K562 (cell line): ENCODE results near the gene CYP26A1. TPM values are rescaled to one million over a fixed set of nuclear protein-coding genes. Genes with fewer than 3 reads are reported as not detected.

Source experiments
- ATAC-seq: fragments of 200-7000 bp; cut with Tn5 transposase; 3 replicates; pipeline ENCODE4 v1.9.1; 2020; ENCODE audit warnings: moderate library complexity
- BruUV-seq: library from RNA; stranded (reverse); fragments of 400-500 nt; replicated peaks from 2 replicates; lab custom pipeline; 2021; lab: Mats Ljungman, UMichigan
- CTCF ChIA-PET: fragments of 300-600 bp; formaldehyde crosslinking; extraction: SDS; loops from one replicate; lab custom pipeline; 2021; ENCODE audit warnings: low intra/inter-chr PET ratio; lab: Yijun Ruan, JAX
- POLR2A ChIA-PET: fragments of 300-600, 350-650 bp; sonication (Branson Sonifier 250); formaldehyde crosslinking; extraction: SDS; loops from one replicate; lab custom pipeline; 2021; ENCODE audit warnings: antibody characterized with exemption, inconsistent platforms; lab: Yijun Ruan, JAX
- DNase-seq, 4 experiments: peaks; one replicate each; pipeline versions ENCODE4 v3.0.0 to v3.0.0-alpha.2; 2011 to 2018; ENCODE audit warnings: low spot score in 3 of 4, mixed read lengths in 3 of 4; ENCODE audit errors: extremely low read depth in 1 of 4
- FAIRE-seq: peaks from 2 replicates; lab custom pipeline; 2011; peaks lifted over from hg19 to GRCh38; lab: Jason Lieb, UNC
- H2AFZ ChIP-seq: 2 replicates; pipeline ENCODE4 v1.6.0; 2011; ENCODE audit warnings: low read depth, low read length, control low read depth, inconsistent platforms
- H3K27ac ChIP-seq: fragments of 200-600 bp; 3 replicates; pipeline ENCODE4 v1.8.0; 2011; ENCODE audit warnings: low read depth, mild to moderate bottlenecking, control low read depth, inconsistent platforms, low read length, moderate library complexity, mixed read lengths; ENCODE audit errors: extremely low read depth
- H3K27me3 ChIP-seq, 2 experiments: fragments of 300-600 bp in 1 of 2; 2 replicates in 1 of 2; 3 replicates in 1 of 2; pipeline versions ENCODE4 v1.6.0 to v1.8.0; 2011; ENCODE audit warnings: inconsistent platforms in 2 of 2, low read length in 2 of 2, mild to moderate bottlenecking in 1 of 2, mixed read lengths in 1 of 2, moderate library complexity in 1 of 2; ENCODE audit not compliant: control insufficient read depth in 2 of 2, insufficient read depth in 2 of 2
- H3K36me3 ChIP-seq: fragments of 300-600 bp; 3 replicates; pipeline ENCODE4 v1.8.0; 2011; ENCODE audit warnings: mild to moderate bottlenecking, low read length, inconsistent platforms; ENCODE audit not compliant: control insufficient read depth, insufficient read depth
- H3K4me1 ChIP-seq, 2 experiments: fragments of 200-600 bp in 1 of 2; replicated peaks in 1 of 2; 2 replicates in 1 of 2; 3 replicates in 1 of 2; pipeline versions ENCODE4 v1.5.1 to v1.8.0; 2011; ENCODE audit warnings: inconsistent platforms in 2 of 2, low read length in 2 of 2, mild to moderate bottlenecking in 1 of 2, mixed read lengths in 1 of 2, moderate library complexity in 1 of 2; ENCODE audit not compliant: control insufficient read depth in 2 of 2, insufficient read depth in 2 of 2
- H3K4me2 ChIP-seq: 2 replicates; pipeline ENCODE4 v1.6.1; 2011; ENCODE audit warnings: low read length, control low read depth, inconsistent platforms, mixed read lengths; ENCODE audit not compliant: insufficient read depth
- H3K4me3 ChIP-seq: fragments of 200-600 bp; sonication (generic), shearing (Covaris generic); 2 replicates; pipeline ENCODE4 v1.5.1; 2016; ENCODE audit warnings: control low read depth, inconsistent platforms
- H3K79me2 ChIP-seq: fragments of 200-600 bp; 3 replicates; pipeline ENCODE4 v1.8.0; 2011; ENCODE audit warnings: low read length, inconsistent platforms; ENCODE audit not compliant: control insufficient read depth, insufficient read depth
- H3K9ac ChIP-seq, 2 experiments: 2 replicates each; pipeline versions ENCODE4 v1.6.0 to v1.6.1; 2011; ENCODE audit warnings: low read depth in 2 of 2, low read length in 2 of 2, control low read depth in 1 of 2, inconsistent platforms in 1 of 2, mild to moderate bottlenecking in 1 of 2, mixed read lengths in 1 of 2; ENCODE audit not compliant: insufficient read depth in 1 of 2
- H3K9me1 ChIP-seq: one replicate; pipeline ENCODE4 v1.6.0; 2011; ENCODE audit warnings: inconsistent platforms, mild to moderate bottlenecking, low read length, moderate library complexity; ENCODE audit not compliant: control insufficient read depth, insufficient read depth
- H3K9me3 ChIP-seq: replicated peaks from 2 replicates; pipeline ENCODE4 v1.5.1; 2011; ENCODE audit warnings: low read depth, low read length, inconsistent platforms; ENCODE audit not compliant: control insufficient read depth, insufficient read depth
- H4K20me1 ChIP-seq: replicated peaks from 2 replicates; pipeline ENCODE4 v1.6.1; 2011; ENCODE audit warnings: low read length, inconsistent platforms, mixed read lengths; ENCODE audit not compliant: control insufficient read depth, insufficient read depth
- BRF1 ChIP-seq: IDR thresholded peaks from 3 replicates; pipeline ENCODE4 v1.6.1; 2011; ENCODE audit warnings: borderline replicate concordance, mild to moderate bottlenecking; ENCODE audit not compliant: insufficient read length; ENCODE audit errors: extremely low read depth
- CEBPG ChIP-seq, 3 experiments: fragments of 200-800 bp in 1 of 3; sonication (Bioruptor generic) in 1 of 3; sonication (generic) in 1 of 3; formaldehyde crosslinking in 1 of 3; IDR thresholded peaks in 2 of 3; conservative IDR thresholded peaks in 1 of 3; 2 replicates each; pipeline versions ENCODE4 v1.6.1 to v1.8.0; 2016 to 2022; ENCODE audit warnings: missing compliant biosample characterization in 2 of 3, missing genetic modification characterization in 2 of 3, mild to moderate bottlenecking in 1 of 3, missing genetic modification reagents in 1 of 3
- KHSRP ChIP-seq: fragments of 450-650 bp; IDR thresholded peaks from 2 replicates; pipeline ENCODE4 v1.6.1; 2017
- NCOA4 ChIP-seq: fragments of 450-650 bp; IDR thresholded peaks from 2 replicates; pipeline ENCODE4 v1.6.1; 2018; ENCODE audit warnings: mild to moderate bottlenecking; ENCODE audit not compliant: partially characterized antibody
- RB1 ChIP-seq: fragments of 450-650 bp; IDR thresholded peaks from 2 replicates; pipeline ENCODE4 v1.6.1; 2017; ENCODE audit warnings: low read depth, mild to moderate bottlenecking
- SAFB ChIP-seq: fragments of 200-400 bp; formaldehyde crosslinking; IDR thresholded peaks from 2 replicates; pipeline ENCODE4 v1.6.1; 2017; ENCODE audit warnings: low read depth, low read length, borderline replicate concordance
- ZNF224 ChIP-seq: sonication (generic); formaldehyde crosslinking; IDR thresholded peaks from 2 replicates; pipeline ENCODE4 v1.8.0; 2022; ENCODE audit warnings: mild to moderate bottlenecking, missing genetic modification reagents
- WGBS: fragments of 100-300 bp; shearing (Covaris generic); methylation state at CpG from one replicate; pipeline ENCODE4 v1.1.6; 2016; ENCODE audit warnings: low coverage, mixed read lengths; ENCODE audit not compliant: insufficient coverage; ENCODE audit errors: missing lambda C conversion rate; 5-methylcytosine and 5-hydroxymethylcytosine counted together
- in situ Hi-C: fragments of 300-500 bp; cut with MboI; formaldehyde crosslinking; loops from 4 replicates; pipeline ENCODE4 v1.15.0; 2018; ENCODE audit warnings: inconsistent platforms, mixed read lengths
- intact Hi-C: fragments of 100-400 bp; cut with micrococcal nuclease; formaldehyde crosslinking; loops from 2 replicates; pipeline ENCODE4 v1.14.2; 2022
- polyA plus RNA-seq, 8 experiments: library from polyadenylated mRNA; depleted of rRNA in 4 of 8; stranded (reverse) in 5 of 8; unstranded in 3 of 8; fragments of >200 nt; fragmentation: Nextera tagmentation in 2 of 8; fragmentation: Illumina TruSeq in 1 of 8; extraction: Ambion mirVana in 2 of 8; extraction: Trizol in 1 of 8; gene quantifications; 2 replicates each; pipeline versions ENCODE4 v1.2.1 to v1.2.3, GENCODE V29; 2011 to 2014; ENCODE audit warnings: inconsistent platforms in 1 of 8, missing spikeins in 1 of 8
- total RNA-seq, 7 experiments: library from RNA; depleted of rRNA in 6 of 7; stranded (reverse); fragments of >200 nt in 6 of 7; fragmentation: Illumina TruSeq in 2 of 7; extraction: Trizol in 2 of 7; gene quantifications; 2 replicates each; pipeline versions ENCODE4 v1.2.1 to v1.2.3, GENCODE V29; 2011 to 2021; ENCODE audit warnings: low replicate concordance in 1 of 7
- TF ChIP-seq, protein P1 (sequence below), 3 experiments: IDR thresholded peaks in 2 of 3; conservative IDR thresholded peaks in 1 of 3; 2 replicates each; pipeline ENCODE4 v1.5.1; 2011 to 2012; ENCODE audit warnings: low read length in 3 of 3, mild to moderate bottlenecking in 3 of 3, control low read depth in 2 of 3, improper control_type of control experiment in 1 of 3, inconsistent platforms in 1 of 3, low read depth in 1 of 3, mixed read lengths in 1 of 3, moderate library complexity in 1 of 3; ENCODE audit not compliant: insufficient read depth in 2 of 3
- TF ChIP-seq, protein P2 (sequence below), 2 experiments: fragments of 250-450 bp in 1 of 2; fragments of 450-650 bp in 1 of 2; sonication (Bioruptor Pico) in 1 of 2; IDR thresholded peaks; 2 replicates each; pipeline versions ENCODE4 v1.6.1 to v1.8.0; 2016 to 2021; ENCODE audit warnings: mild to moderate bottlenecking in 2 of 2, moderate library complexity in 2 of 2, missing compliant biosample characterization in 1 of 2, missing genetic modification characterization in 1 of 2
- TF ChIP-seq, protein P3 (sequence below): fragments of 450-650 bp; formaldehyde crosslinking; IDR thresholded peaks from 2 replicates; pipeline ENCODE4 v1.4.0; 2020; ENCODE audit warnings: mild to moderate bottlenecking, moderate library complexity

CYP26A1 gene
- total and polyA plus RNA-seq, 9 of the 15 experiments (the other 6 are each of a cell fraction or from before 2014, with no cell fraction given), result 0.11 to 5.1 (median 1.6) TPM

DNA sequence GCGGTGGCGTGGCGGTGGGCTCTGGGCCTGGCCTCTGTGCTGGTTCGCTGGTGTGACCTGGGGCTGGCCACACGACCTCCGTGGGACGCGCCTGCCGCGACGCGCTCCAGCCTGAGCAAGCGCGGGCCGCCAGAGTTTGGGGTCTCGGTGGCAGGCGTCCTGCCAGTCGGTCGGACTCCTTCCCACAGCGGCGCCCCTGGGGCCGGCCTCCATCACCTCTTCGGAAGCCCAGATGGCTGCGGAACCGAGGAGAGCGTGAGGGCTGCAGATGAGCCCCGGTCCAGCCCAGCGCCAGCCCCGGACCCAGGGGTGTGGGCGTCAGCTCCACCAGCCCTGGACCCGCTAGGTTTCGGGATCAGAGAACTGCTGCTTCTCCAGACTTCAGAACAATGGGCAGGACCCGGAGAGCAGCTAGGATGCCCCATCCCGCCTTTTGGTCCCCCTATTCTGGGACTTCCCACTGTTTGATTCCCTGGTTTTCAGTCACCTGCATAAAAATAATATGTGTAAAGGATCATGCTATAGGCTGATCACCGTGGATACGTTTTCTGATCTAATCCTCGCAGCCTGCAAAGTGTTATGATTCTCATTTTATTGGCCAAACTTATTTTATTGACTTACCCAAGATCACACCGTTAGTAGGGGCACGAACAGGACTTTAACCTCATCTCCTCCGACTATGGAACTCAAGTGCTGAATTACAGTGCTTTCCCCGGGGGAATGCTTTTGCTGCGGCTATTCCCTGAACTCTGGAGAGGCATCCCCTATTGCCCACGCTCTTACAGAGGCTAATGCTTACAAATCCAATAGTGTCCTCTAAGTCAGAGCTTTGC is 10.3 kb upstream of the CYP26A1 start:
- intact Hi-C loops (no loop called here), in situ Hi-C loops (no loop called here)
- Histone ChIP-seq H3K27me3 (no peaks in the 10 kb centered on the region), H2AFZ (no peak overlapping the region), H3K27ac (no peak overlapping the region), H3K9ac (no peak overlapping the region), H3K36me3 (peaks cover 19% of the 10 kb centered on the region; the same call in 1 of the 3 replicates), H4K20me1 (no peaks in the 10 kb centered on the region), H3K4me1 (peaks cover 0 to 2% of the 10 kb centered on the region in 2 experiments; a peak in 1 of 5 replicates), H3K4me2 (no peak overlapping the region), H3K79me2 (no peaks in the 10 kb centered on the region), H3K9me1 (no peaks in the 10 kb centered on the region), H3K4me3 (no peak overlapping the region)
- WGBS, result 96% methylated on average over 22 of the region's 43 CpGs
- ChIA-PET CTCF (no interaction called here), POLR2A (no interaction called here)
- ATAC-seq (no peak), FAIRE-seq (no peak)
- BruUV-seq, result no TSS peak
- no peak for TF ChIP-seq BRF1
- TF ChIP-seq ZNF224 (CRISPR knock-in tag), result no peak
- TF ChIP-seq, protein P1, sequence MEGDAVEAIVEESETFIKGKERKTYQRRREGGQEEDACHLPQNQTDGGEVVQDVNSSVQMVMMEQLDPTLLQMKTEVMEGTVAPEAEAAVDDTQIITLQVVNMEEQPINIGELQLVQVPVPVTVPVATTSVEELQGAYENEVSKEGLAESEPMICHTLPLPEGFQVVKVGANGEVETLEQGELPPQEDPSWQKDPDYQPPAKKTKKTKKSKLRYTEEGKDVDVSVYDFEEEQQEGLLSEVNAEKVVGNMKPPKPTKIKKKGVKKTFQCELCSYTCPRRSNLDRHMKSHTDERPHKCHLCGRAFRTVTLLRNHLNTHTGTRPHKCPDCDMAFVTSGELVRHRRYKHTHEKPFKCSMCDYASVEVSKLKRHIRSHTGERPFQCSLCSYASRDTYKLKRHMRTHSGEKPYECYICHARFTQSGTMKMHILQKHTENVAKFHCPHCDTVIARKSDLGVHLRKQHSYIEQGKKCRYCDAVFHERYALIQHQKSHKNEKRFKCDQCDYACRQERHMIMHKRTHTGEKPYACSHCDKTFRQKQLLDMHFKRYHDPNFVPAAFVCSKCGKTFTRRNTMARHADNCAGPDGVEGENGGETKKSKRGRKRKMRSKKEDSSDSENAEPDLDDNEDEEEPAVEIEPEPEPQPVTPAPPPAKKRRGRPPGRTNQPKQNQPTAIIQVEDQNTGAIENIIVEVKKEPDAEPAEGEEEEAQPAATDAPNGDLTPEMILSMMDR (IDR thresholded peaks at IDR 0.05 in 2 of 3, conservative IDR thresholded peaks at IDR 0.05 in 1 of 3; ENCODE audit: insufficient read depth in 2 of 3, low read depth in 1 of 3, low read length in 3 of 3), result no peak
- no peak for TF ChIP-seq KHSRP
- TF ChIP-seq, protein P2, sequence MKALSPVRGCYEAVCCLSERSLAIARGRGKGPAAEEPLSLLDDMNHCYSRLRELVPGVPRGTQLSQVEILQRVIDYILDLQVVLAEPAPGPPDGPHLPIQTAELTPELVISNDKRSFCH (CRISPR knock-in tag; IDR thresholded peaks at IDR 0.05), result no peak
- TF ChIP-seq, protein P2 (tag; IDR thresholded peaks at IDR 0.05), result no peak
- no peak for TF ChIP-seq RB1
- no peak for TF ChIP-seq NCOA4
- TF ChIP-seq, protein P3, sequence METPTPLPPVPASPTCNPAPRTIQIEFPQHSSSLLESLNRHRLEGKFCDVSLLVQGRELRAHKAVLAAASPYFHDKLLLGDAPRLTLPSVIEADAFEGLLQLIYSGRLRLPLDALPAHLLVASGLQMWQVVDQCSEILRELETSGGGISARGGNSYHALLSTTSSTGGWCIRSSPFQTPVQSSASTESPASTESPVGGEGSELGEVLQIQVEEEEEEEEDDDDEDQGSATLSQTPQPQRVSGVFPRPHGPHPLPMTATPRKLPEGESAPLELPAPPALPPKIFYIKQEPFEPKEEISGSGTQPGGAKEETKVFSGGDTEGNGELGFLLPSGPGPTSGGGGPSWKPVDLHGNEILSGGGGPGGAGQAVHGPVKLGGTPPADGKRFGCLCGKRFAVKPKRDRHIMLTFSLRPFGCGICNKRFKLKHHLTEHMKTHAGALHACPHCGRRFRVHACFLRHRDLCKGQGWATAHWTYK (CRISPR knock-in tag), result no peak
- TF ChIP-seq SAFB, result no peak
- TF ChIP-seq CEBPG (CRISPR knock-in tag; IDR thresholded peaks at IDR 0.05), result no peak
- TF ChIP-seq CEBPG (tag; conservative IDR thresholded peaks at IDR 0.05 in 1 of 2, IDR thresholded peaks at IDR 0.05 in 1 of 2), result no peak
- TF ChIP-seq, all 486 proteins: peak for 0
- DNase-seq, result no peak
- peaks cover 6% of the 10 kb centered on the region; the same call in 1 of the 2 replicates for H3K9me3 ChIP-seq
